K562 (cell line): ENCODE data around the gene ZNF584. TPM values are rescaled to one million over a fixed set of nuclear protein-coding genes. Genes with fewer than 3 reads are reported as not detected.
A peak's percentile ranks its signal among the peaks of the same experiment; 100 is the strongest.

Source experiments
- GTF2A2 ChIP-seq: IDR thresholded peaks from 2 replicates; pipeline ENCODE4 v1.6.1; 2016; ENCODE audit warnings: mild to moderate bottlenecking, missing genetic modification characterization, missing compliant biosample characterization
- SIRT6 ChIP-seq: IDR thresholded peaks from one replicate; pipeline ENCODE4 v1.6.1; 2012; ENCODE audit warnings: low read depth, mild to moderate bottlenecking, control low read depth, inconsistent platforms, low read length, moderate library complexity
- SREBF2 ChIP-seq: sonication (generic); formaldehyde crosslinking; IDR thresholded peaks from 2 replicates; pipeline ENCODE4 v1.4.0; 2020; ENCODE audit warnings: mild to moderate bottlenecking, missing genetic modification reagents
- polyA plus RNA-seq, 8 experiments: library from polyadenylated mRNA; depleted of rRNA in 4 of 8; stranded (reverse) in 5 of 8; unstranded in 3 of 8; fragments of >200 nt; fragmentation: Nextera tagmentation in 2 of 8; fragmentation: Illumina TruSeq in 1 of 8; extraction: Ambion mirVana in 2 of 8; extraction: Trizol in 1 of 8; gene quantifications; 2 replicates each; pipeline versions ENCODE4 v1.2.1 to v1.2.3, GENCODE V29; 2011 to 2014; ENCODE audit warnings: inconsistent platforms in 1 of 8, missing spikeins in 1 of 8
- total RNA-seq, 7 experiments: library from RNA; depleted of rRNA in 6 of 7; stranded (reverse); fragments of >200 nt in 6 of 7; fragmentation: Illumina TruSeq in 2 of 7; extraction: Trizol in 2 of 7; gene quantifications; 2 replicates each; pipeline versions ENCODE4 v1.2.1 to v1.2.3, GENCODE V29; 2011 to 2021; ENCODE audit warnings: low replicate concordance in 1 of 7
- TF ChIP-seq, protein P1 (sequence below): fragments of 200-800 bp; sonication (Bioruptor generic); IDR thresholded peaks from 2 replicates; pipeline ENCODE4 v1.6.1; 2017; ENCODE audit warnings: missing genetic modification characterization, missing compliant biosample characterization
- TF ChIP-seq, protein P2 (sequence below): IDR thresholded peaks from 2 replicates; pipeline ENCODE4 v1.6.1; 2011; ENCODE audit warnings: borderline replicate concordance, low read depth, mild to moderate bottlenecking, moderate library complexity, low read length; ENCODE audit not compliant: insufficient read depth, poor library complexity, severe bottlenecking

Gene ZNF584
- total and polyA plus RNA-seq, 9 of the 15 experiments (the other 6 are each of a cell fraction or from before 2014, with no cell fraction given) = 5.8 to 43.4 (median 24.6) TPM

DNA sequence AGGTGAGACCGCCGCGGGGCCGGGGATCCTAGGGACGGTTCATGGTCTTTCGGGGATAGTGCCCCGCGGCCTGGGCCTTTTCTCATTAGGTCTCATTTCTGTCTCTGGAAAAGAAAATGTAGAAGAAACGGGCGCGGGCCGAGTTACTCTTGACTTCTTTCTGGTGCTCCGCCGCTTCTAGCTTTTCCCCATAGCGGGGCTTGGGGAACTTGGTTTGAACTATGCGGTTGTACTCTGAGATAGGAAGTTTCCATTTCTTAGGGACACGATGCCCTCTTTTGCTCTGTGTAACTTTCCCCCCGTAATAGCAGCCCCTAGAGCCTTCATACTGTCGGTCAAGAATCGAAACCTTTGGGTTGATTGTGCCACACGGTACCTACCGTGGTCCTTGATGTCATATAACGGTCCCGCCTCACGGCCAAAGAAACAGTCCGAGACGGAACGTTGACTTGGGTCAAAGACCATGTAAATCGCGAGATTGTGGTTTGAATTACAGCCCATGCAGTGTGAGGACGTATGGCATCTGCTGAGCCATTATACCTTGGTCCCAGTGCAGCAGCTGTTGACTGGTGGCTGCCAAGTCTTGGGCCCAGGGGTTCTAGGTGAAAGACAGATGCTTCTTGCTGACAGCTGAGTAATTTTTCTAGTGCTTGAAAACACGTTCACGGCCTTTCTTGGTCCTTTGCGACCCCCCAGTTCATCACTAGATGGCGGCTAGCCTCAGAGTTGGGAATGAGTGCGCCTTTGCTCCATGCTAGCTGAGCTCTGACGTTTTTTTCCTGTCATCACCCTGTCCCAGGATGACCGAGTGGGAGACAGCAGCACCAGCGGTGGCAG lies 20.9 kb upstream of the ZNF584 start (continued):
- TF ChIP-seq, protein P1, sequence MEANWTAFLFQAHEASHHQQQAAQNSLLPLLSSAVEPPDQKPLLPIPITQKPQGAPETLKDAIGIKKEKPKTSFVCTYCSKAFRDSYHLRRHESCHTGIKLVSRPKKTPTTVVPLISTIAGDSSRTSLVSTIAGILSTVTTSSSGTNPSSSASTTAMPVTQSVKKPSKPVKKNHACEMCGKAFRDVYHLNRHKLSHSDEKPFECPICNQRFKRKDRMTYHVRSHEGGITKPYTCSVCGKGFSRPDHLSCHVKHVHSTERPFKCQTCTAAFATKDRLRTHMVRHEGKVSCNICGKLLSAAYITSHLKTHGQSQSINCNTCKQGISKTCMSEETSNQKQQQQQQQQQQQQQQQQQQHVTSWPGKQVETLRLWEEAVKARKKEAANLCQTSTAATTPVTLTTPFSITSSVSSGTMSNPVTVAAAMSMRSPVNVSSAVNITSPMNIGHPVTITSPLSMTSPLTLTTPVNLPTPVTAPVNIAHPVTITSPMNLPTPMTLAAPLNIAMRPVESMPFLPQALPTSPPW (CRISPR knock-in tag) = no peak
- TF ChIP-seq SIRT6 (peak; percentile 59), SREBF2 (CRISPR knock-in tag) (0 out of 2 replicates have a peak, but pooled peaks have one; percentile 8), GTF2A2 (tag) (0 out of 2 replicates have a peak, but pooled peaks have one; percentile 71)
- TF ChIP-seq, protein P2, sequence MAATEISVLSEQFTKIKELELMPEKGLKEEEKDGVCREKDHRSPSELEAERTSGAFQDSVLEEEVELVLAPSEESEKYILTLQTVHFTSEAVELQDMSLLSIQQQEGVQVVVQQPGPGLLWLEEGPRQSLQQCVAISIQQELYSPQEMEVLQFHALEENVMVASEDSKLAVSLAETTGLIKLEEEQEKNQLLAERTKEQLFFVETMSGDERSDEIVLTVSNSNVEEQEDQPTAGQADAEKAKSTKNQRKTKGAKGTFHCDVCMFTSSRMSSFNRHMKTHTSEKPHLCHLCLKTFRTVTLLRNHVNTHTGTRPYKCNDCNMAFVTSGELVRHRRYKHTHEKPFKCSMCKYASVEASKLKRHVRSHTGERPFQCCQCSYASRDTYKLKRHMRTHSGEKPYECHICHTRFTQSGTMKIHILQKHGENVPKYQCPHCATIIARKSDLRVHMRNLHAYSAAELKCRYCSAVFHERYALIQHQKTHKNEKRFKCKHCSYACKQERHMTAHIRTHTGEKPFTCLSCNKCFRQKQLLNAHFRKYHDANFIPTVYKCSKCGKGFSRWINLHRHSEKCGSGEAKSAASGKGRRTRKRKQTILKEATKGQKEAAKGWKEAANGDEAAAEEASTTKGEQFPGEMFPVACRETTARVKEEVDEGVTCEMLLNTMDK = no peak
